GM12878 (cell line): ENCODE results near the gene OXT. TPM values are rescaled to one million over a fixed set of nuclear protein-coding genes. Genes with fewer than 3 reads are reported as not detected.

ENCODE experiments used
- BMI1 ChIP-seq: fragments of 450-650 bp; IDR thresholded peaks from 2 replicates; pipeline ENCODE4 v1.6.1; 2016; ENCODE audit warnings: mild to moderate bottlenecking, moderate library complexity, borderline replicate concordance
- BRCA1 ChIP-seq: IDR thresholded peaks from 2 replicates; pipeline ENCODE4 v1.6.1; 2011; ENCODE audit warnings: low read depth, low read length, improper control_type of control experiment
- CREM ChIP-seq: IDR thresholded peaks from 2 replicates; pipeline ENCODE4 v1.6.1; 2014; ENCODE audit warnings: antibody characterized with exemption, low read depth
- E2F8 ChIP-seq: fragments of 450-650 bp; IDR thresholded peaks from 2 replicates; pipeline ENCODE4 v1.6.1; 2018; ENCODE audit warnings: mild to moderate bottlenecking, low read depth, moderate library complexity; ENCODE audit not compliant: partially characterized antibody
- EED ChIP-seq: sonication (generic); IDR thresholded peaks from 2 replicates; pipeline ENCODE4 v1.6.1; 2016; ENCODE audit warnings: antibody characterized with exemption, low read depth
- EP300 ChIP-seq, 2 experiments: fragments of 150-350 bp in 1 of 2; IDR thresholded peaks; 2 replicates each; pipeline ENCODE4 v1.6.1; 2011 to 2012; ENCODE audit warnings: low read depth in 2 of 2, low read length in 2 of 2, borderline replicate concordance in 1 of 2, improper control_type of control experiment in 1 of 2, inconsistent platforms in 1 of 2; ENCODE audit not compliant: control insufficient read depth in 1 of 2
- FOXK2 ChIP-seq: fragments of 450-650 bp; IDR thresholded peaks from 2 replicates; pipeline ENCODE4 v1.6.1; 2017; ENCODE audit warnings: mild to moderate bottlenecking, moderate library complexity
- JUNB ChIP-seq: IDR thresholded peaks from 2 replicates; pipeline ENCODE4 v1.6.1; 2016; ENCODE audit warnings: antibody characterized with exemption, mild to moderate bottlenecking
- JUND ChIP-seq: IDR thresholded peaks from 2 replicates; pipeline ENCODE4 v1.6.1; 2012; ENCODE audit warnings: low read depth, mild to moderate bottlenecking, low read length, improper control_type of control experiment, moderate library complexity
- KLF5 ChIP-seq: fragments of 450-650 bp; IDR thresholded peaks from 2 replicates; pipeline ENCODE4 v1.6.1; 2014; ENCODE audit warnings: mild to moderate bottlenecking; ENCODE audit not compliant: partially characterized antibody
- MEF2A ChIP-seq: IDR thresholded peaks from 2 replicates; pipeline ENCODE4 v1.6.1; 2011; ENCODE audit warnings: low read depth, mild to moderate bottlenecking, low read length, moderate library complexity; ENCODE audit not compliant: insufficient read depth
- MYB ChIP-seq: fragments of 150-350 bp; IDR thresholded peaks from 2 replicates; pipeline ENCODE4 v1.6.1; 2014; ENCODE audit warnings: mild to moderate bottlenecking, low read depth, low read length, borderline replicate concordance
- MYC ChIP-seq: IDR thresholded peaks from 2 replicates; pipeline ENCODE4 v1.6.1; 2011; ENCODE audit warnings: mild to moderate bottlenecking, low read length, moderate library complexity, inconsistent platforms; ENCODE audit not compliant: insufficient read depth, insufficient replicate concordance, insufficient read length, severe bottlenecking
- POLR2AphosphoS2 ChIP-seq: IDR thresholded peaks from 2 replicates; pipeline ENCODE4 v1.6.1; 2011; ENCODE audit warnings: low read depth, mild to moderate bottlenecking, low read length, improper control_type of control experiment, moderate library complexity
- RAD21 ChIP-seq: IDR thresholded peaks from 2 replicates; pipeline ENCODE4 v1.6.1; 2011; ENCODE audit warnings: mild to moderate bottlenecking, low read depth, low read length, moderate library complexity; ENCODE audit not compliant: insufficient read depth
- RUNX3 ChIP-seq: IDR thresholded peaks from 2 replicates; pipeline ENCODE4 v1.6.1; 2012; ENCODE audit warnings: low read length, inconsistent platforms
- SMC3 ChIP-seq: IDR thresholded peaks from 2 replicates; pipeline ENCODE4 v1.6.1; 2011; ENCODE audit warnings: low read length, improper control_type of control experiment, borderline replicate concordance
- STAT1 ChIP-seq: fragments of 450-650 bp; conservative IDR thresholded peaks from 2 replicates; pipeline ENCODE4 v1.6.1; 2014; ENCODE audit warnings: antibody characterized with exemption, mild to moderate bottlenecking
- SUPT20H ChIP-seq: IDR thresholded peaks from 2 replicates; pipeline ENCODE4 v1.6.1; 2011; ENCODE audit warnings: low read depth, mild to moderate bottlenecking, low read length, moderate library complexity, borderline replicate concordance; ENCODE audit not compliant: control insufficient read depth
- YBX1 ChIP-seq: fragments of 450-650 bp; IDR thresholded peaks from 2 replicates; pipeline ENCODE4 v1.6.1; 2016; ENCODE audit warnings: antibody characterized with exemption
- polyA plus RNA-seq, 11 experiments: library from polyadenylated mRNA; depleted of rRNA in 4 of 11; unstranded in 6 of 11; stranded (reverse) in 5 of 11; fragments of >200 nt; fragmentation: Nextera tagmentation in 4 of 11; fragmentation: Illumina TruSeq in 1 of 11; extraction: Ambion mirVana in 4 of 11; extraction: Trizol in 1 of 11; gene quantifications; 1 replicate in 1 of 11; 2 replicates in 10 of 11; pipeline versions ENCODE4 v1.2.1 to v1.2.3, GENCODE V29; 2011 to 2016; ENCODE audit warnings: inconsistent platforms in 2 of 11, missing spikeins in 2 of 11, low read depth in 1 of 11
- total RNA-seq, 4 experiments: library from RNA; depleted of rRNA in 3 of 4; stranded (reverse); fragments of >200 nt in 3 of 4; fragmentation: Illumina TruSeq in 1 of 4; extraction: Trizol in 1 of 4; gene quantifications; 2 replicates each; pipeline versions ENCODE4 v1.2.1 to v1.2.3, GENCODE V29; 2013 to 2021
- TF ChIP-seq, protein P1 (sequence below): IDR thresholded peaks from 2 replicates; pipeline ENCODE4 v1.6.1; 2012; ENCODE audit warnings: low read depth, low read length, improper control_type of control experiment
- TF ChIP-seq, protein P2 (sequence below): fragments of 450-650 bp; IDR thresholded peaks from 2 replicates; pipeline ENCODE4 v1.6.1; 2017; ENCODE audit warnings: mild to moderate bottlenecking, moderate library complexity

Gene OXT
- total and polyA plus RNA-seq, 10 of the 15 experiments (the other 5 are each of a cell fraction or from before 2014, with no cell fraction given): not detected

DNA sequence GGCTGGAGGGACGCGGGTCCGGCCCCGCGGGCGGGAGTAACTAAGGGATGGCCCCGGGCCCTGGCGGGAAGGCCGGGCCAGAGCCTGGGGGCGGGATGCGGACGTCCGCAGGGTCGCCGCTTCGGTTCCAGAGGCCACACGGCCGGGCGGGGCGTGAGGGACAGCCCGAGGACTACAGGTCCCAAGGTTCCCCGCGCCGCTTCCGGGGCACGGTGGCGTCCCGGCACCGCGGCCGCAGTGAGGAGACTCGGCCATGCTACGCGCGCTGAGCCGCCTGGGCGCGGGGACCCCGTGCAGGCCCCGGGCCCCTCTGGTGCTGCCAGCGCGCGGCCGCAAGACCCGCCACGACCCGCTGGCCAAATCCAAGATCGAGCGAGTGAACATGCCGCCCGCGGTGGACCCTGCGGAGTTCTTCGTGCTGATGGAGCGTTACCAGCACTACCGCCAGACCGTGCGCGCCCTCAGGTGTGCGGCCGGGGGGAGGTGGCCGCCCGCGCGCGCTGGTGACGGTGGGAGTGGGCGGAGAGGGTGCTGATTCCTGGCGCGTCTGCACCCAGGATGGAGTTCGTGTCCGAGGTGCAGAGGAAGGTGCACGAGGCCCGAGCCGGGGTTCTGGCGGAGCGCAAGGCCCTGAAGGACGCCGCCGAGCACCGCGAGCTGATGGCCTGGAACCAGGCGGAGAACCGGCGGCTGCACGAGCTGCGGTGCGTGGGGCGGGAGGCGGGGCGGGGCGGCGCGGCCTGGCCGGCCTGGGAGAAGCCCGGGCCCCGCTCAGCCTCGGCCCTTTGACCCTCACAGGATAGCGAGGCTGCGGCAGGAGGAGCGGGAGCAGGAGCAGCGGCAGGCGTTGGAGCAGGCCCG is 25.4 kb upstream of the OXT start, which contains the start of gene MRPS26 (continued):
- TF ChIP-seq, protein P1, sequence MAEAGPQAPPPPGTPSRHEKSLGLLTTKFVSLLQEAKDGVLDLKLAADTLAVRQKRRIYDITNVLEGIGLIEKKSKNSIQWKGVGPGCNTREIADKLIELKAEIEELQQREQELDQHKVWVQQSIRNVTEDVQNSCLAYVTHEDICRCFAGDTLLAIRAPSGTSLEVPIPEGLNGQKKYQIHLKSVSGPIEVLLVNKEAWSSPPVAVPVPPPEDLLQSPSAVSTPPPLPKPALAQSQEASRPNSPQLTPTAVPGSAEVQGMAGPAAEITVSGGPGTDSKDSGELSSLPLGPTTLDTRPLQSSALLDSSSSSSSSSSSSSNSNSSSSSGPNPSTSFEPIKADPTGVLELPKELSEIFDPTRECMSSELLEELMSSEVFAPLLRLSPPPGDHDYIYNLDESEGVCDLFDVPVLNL: no peak
- TF ChIP-seq YBX1: no peak
- no peak for TF ChIP-seq RAD21
- TF ChIP-seq SUPT20H: no peak
- TF ChIP-seq, protein P2, sequence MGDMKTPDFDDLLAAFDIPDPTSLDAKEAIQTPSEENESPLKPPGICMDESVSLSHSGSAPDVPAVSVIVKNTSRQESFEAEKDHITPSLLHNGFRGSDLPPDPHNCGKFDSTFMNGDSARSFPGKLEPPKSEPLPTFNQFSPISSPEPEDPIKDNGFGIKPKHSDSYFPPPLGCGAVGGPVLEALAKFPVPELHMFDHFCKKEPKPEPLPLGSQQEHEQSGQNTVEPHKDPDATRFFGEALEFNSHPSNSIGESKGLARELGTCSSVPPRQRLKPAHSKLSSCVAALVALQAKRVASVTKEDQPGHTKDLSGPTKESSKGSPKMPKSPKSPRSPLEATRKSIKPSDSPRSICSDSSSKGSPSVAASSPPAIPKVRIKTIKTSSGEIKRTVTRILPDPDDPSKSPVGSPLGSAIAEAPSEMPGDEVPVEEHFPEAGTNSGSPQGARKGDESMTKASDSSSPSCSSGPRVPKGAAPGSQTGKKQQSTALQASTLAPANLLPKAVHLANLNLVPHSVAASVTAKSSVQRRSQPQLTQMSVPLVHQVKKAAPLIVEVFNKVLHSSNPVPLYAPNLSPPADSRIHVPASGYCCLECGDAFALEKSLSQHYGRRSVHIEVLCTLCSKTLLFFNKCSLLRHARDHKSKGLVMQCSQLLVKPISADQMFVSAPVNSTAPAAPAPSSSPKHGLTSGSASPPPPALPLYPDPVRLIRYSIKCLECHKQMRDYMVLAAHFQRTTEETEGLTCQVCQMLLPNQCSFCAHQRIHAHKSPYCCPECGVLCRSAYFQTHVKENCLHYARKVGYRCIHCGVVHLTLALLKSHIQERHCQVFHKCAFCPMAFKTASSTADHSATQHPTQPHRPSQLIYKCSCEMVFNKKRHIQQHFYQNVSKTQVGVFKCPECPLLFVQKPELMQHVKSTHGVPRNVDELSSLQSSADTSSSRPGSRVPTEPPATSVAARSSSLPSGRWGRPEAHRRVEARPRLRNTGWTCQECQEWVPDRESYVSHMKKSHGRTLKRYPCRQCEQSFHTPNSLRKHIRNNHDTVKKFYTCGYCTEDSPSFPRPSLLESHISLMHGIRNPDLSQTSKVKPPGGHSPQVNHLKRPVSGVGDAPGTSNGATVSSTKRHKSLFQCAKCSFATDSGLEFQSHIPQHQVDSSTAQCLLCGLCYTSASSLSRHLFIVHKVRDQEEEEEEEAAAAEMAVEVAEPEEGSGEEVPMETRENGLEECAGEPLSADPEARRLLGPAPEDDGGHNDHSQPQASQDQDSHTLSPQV: no peak
- TF ChIP-seq EP300 (IDR thresholded peaks at IDR 0.05; ENCODE audit: borderline replicate concordance in 1 of 2, control insufficient read depth in 1 of 2, low read depth in 2 of 2, low read length in 2 of 2): no peak
- no peak for TF ChIP-seq MYB
- TF ChIP-seq RUNX3: no peak; the same call in 1 of the 2 replicates
- peak; percentile 75 for TF ChIP-seq CREM
- TF ChIP-seq E2F8: no peak
- peak; percentile 58; the same call in 1 of the 2 replicates for TF ChIP-seq POLR2AphosphoS2
- peak; percentile 55 for TF ChIP-seq MYC
- no peak for TF ChIP-seq KLF5
- TF ChIP-seq BMI1: no peak
- TF ChIP-seq JUND: no peak
- TF ChIP-seq STAT1: no peak
- TF ChIP-seq JUNB: no peak
- TF ChIP-seq SMC3: no peak
- no peak for TF ChIP-seq BRCA1
- TF ChIP-seq MEF2A: no peak
- TF ChIP-seq FOXK2: no peak
- no peak for TF ChIP-seq EED
